NB4 (cell line): Measurements from ENCODE around the gene ZBTB8B.
"Not testable (repeated sequence)": the region's sequence is repeated elsewhere in the genome, so short reads cannot be mapped to it uniquely, and the experiment has no call there.

Source experiments
- DNase-seq: peaks from one replicate; pipeline ENCODE4 v3.0.0; 2010; ENCODE audit warnings: low read depth
- H3K4me3 ChIP-seq: one replicate; pipeline ENCODE4 v1.5.1; 2011; ENCODE audit warnings: mild to moderate bottlenecking, low read depth, low read length, moderate library complexity
- MAX ChIP-seq: IDR thresholded peaks from 2 replicates; pipeline ENCODE4 v1.6.1; 2011; ENCODE audit warnings: low read depth, low read length
- MYC ChIP-seq: IDR thresholded peaks from 2 replicates; pipeline ENCODE4 v1.6.1; 2011; ENCODE audit warnings: low read depth, low read length
- POLR2A ChIP-seq: IDR thresholded peaks from 2 replicates; pipeline ENCODE4 v1.6.1; 2011; ENCODE audit warnings: mild to moderate bottlenecking; ENCODE audit not compliant: insufficient read length; ENCODE audit errors: extremely low read depth
- TF ChIP-seq, protein P1 (sequence below): IDR thresholded peaks from one replicate; pipeline ENCODE4 v1.5.1; 2012; ENCODE audit warnings: low read depth, low read length

ZBTB8B gene

DNA sequence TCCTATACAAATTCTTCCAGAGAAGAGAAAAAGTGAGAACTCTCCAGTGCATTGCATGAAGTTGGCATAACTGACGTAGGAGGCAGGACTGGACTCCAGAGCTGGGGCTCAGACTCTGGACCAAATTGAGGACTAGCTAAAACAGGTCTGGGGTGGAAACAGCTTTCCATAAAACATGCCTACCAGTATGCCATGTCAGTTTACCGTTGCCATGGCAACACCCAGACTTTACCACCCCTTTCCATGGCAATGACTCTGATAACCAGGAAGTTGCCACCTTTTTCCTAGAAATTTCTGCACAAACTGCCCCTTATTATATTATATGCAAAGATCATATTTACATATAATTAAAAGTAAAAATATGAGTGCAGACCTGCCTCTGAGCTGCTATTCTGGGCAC lies 8.9 kb upstream of the ZBTB8B start:
- TF ChIP-seq, protein P1, sequence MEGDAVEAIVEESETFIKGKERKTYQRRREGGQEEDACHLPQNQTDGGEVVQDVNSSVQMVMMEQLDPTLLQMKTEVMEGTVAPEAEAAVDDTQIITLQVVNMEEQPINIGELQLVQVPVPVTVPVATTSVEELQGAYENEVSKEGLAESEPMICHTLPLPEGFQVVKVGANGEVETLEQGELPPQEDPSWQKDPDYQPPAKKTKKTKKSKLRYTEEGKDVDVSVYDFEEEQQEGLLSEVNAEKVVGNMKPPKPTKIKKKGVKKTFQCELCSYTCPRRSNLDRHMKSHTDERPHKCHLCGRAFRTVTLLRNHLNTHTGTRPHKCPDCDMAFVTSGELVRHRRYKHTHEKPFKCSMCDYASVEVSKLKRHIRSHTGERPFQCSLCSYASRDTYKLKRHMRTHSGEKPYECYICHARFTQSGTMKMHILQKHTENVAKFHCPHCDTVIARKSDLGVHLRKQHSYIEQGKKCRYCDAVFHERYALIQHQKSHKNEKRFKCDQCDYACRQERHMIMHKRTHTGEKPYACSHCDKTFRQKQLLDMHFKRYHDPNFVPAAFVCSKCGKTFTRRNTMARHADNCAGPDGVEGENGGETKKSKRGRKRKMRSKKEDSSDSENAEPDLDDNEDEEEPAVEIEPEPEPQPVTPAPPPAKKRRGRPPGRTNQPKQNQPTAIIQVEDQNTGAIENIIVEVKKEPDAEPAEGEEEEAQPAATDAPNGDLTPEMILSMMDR, result no peak
- no peak for TF ChIP-seq MYC
- no peak for TF ChIP-seq POLR2A
- no peak for TF ChIP-seq MAX
- H3K4me3 ChIP-seq, result no peak overlapping the region
- DNase-seq, result no peak

DNA sequence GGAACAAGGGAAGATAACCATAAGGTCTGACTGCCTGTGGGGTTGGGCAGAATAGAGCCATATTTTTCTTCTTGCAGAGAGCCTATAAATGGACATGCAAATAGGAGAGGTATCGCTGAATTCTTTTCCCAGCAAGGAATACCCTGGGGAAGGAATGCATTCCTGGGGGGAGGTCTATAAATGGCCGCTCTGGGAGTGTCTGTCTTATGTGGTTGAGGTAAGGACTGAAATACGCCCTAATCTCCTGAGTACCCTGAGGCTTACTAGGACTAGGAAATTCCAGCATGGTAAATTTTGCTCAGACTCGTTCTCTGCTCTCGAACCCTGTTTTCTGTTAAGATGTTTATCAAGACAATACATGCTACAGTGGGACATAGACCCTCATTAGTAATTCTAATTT lies 6.1 kb upstream of the ZBTB8B start:
- DNase-seq, H3K4me3 ChIP-seq: not testable (repeated sequence)

DNA sequence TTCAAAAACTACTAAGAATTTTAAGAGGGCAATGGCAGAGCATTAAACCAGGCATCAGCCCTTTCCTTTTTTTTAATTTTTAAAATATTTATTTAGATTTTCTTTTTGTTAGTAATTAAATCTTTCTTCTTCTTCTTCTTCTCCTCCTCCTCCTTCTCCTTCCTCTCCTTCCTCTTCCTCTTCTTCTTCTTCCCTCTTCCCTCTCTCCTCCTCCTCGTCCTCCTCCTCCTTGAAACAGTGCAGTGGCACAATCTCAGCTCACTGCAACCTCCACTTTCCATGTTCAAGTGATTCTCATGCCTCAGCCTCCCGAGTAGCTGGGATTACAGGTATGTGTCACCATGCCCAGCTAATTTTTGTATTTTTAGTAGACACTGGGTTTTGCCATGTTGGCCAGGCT lies 1.9 kb upstream of the ZBTB8B start:
- DNase-seq, H3K4me3 ChIP-seq: not testable (repeated sequence)

DNA sequence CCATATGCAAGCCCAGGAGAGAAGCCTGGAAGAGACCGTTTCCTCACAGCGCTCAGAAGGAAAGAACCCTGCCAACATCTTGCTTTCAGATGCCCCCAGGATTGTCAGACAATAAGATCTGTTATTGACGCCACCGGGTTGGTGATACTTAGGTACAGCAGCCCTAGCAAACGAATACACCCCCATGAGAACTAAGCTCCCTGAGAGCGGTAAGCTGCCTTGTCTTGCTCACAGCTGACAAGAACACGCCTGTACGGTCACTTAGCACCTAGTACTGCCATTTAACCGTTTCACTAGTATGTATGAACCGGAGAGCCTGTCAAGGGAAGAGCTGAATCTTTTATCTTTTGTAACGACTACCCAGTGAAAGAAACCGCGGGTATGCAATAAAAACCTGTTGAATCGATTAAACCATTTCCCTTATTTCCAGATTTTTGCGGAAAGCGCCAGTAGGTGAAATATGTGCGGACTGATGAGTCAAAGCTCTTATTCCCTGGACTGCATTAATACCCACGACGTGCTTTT lies 619 bp upstream of the ZBTB8B start:
- DNase-seq, result no peak
- TF ChIP-seq POLR2A (no peak), MYC (no peak), MAX (no peak)
- TF ChIP-seq, protein P1, result no peak
- no peak overlapping the region for H3K4me3 ChIP-seq

DNA sequence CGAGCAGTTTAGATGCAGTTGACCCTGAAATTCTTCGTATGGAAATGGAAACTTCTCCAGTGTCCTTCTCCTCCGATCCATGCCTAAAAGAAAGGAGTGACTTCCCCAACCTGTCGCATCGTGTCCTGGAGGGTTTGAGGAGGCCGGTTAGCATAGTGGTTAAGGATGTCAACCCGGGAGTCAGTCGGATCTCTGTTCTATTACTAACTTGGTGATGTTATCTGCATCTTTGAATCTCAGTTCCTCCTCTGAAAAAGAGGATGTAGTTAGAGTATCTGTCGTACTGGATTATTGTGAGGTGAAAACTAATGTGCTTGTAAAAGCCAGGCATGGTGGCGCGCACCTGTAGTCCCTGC lies 684 bp downstream of the ZBTB8B start:
- TF ChIP-seq MYC (no peak), POLR2A (no peak), MAX (no peak)
- TF ChIP-seq, protein P1, result no peak
- H3K4me3 ChIP-seq, result no peak overlapping the region
- DNase-seq, result no peak

DNA sequence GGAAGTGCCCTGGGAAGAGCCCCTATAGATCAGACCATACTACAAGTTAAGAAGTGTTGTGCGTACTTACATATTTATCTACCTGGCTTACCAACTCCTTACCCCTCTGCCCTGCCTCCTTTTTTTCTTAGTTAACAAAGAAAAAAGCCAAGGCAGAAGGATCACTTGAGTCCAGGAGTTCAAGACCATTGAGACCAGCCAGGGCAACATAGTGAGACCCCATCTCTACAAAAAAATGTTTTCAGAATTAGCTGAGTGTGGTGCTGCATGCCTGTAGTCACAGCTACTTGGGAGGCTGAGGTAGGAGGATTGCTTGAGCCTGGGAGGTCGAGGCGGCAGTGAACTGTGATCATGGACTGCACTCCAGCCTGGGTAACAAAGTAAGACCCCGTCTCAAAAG lies 1.9 kb downstream of the ZBTB8B start:
- no peak overlapping the region for H3K4me3 ChIP-seq
- TF ChIP-seq MAX (no peak), POLR2A (no peak), MYC (no peak)
- TF ChIP-seq, protein P1, result no peak
- DNase-seq, result no peak

GRCh38 chr1:32468791-32469190 lies 3.9 kb downstream of the ZBTB8B start:
- TF ChIP-seq MAX (no peak), POLR2A (no peak), MYC (no peak)
- TF ChIP-seq, protein P1, result no peak
- no peak for DNase-seq
- no peak overlapping the region for H3K4me3 ChIP-seq
